Cerebellar nuclear complex (tissue), 1 donor: ENCODE measurements around the gene GUSB.
"Not testable (repeated sequence)": the region's sequence is repeated elsewhere in the genome, so short reads cannot be mapped to it uniquely, and the experiment has no call there.

ENCODE experiments used
- DNase-seq, 2 experiments: peaks; one replicate each; lab custom pipeline; 2025; lab: John Stamatoyannopoulos, UW

The GUSB gene

DNA sequence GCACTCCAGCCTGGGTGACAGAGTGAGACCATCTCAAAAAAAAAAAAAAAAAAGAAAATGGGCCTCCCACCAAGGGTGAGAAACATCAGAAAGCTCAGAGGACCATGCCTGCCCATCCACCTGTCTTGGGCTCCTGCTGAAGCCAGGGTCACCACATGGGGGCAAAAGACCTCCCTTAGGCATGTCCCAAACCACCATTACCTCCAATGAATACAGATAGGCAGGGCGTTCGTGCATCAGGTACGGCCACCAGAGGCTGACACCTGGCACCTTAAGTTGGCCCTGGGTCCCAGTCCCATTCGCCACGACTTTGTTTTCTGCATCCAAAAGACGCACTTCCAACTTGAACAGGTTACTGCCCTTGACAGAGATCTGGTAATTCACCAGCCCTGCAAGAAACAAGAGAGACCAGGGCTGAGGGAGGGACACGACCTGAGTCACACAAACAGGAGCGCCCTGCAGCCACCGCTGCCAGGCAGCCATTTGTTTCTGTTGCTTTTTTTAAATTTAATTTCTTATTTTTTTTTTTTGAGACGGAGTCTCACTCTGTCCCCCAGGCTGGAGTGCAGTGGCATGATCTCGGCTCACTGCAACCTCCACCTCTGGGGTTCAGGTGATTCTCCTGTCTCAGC, 6.1 kb downstream of the GUSB start:
- DNase-seq: no peak

DNA sequence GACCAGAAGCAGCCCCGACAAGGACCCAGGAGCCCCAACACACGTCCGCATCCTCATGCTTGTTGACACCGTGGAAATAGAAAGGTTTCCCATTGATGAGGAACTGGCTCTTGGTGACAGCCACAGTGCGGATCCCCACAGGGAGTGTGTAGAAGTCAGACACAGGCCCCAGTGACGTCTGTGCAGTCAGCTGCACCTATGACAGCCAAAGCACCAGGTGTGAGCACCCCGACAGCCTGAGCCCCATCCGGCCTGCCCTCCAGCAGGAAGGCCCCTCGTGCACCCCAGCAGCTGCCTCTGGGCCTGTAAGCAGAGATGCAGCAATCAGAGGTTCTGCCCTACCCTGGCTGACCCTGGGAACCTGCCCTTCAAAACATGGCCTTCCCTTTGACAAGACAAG, 7.1 kb downstream of the GUSB start:
- no peak for DNase-seq

DNA sequence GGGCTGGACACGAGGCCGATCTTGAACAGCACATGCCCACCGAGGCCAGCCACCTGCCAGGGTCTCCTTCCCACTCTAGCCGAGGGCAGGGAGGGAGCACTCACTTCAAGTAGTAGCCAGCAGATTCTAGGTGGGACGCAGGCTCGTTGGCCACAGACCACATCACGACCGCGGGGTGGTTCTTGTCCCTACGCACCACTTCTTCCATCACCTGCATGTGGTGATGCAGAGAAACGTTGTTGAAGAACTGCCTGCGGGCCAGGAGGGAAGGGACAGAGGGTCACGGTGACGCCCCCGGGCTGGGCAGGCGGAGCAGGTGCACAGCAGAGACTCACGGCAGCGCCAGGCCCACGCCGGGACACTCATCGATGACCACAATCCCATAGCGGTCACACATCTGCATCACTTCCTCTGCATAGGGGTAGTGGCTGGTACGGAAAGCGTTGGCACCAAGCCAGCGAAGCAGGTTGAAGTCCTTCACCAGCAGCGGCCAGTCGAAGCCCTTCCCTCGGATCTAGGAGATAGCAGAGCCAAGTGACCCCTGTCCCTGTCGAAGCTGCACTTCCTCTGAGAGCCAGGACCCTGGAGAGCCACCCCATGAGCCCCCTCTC, 7.7 kb downstream of the GUSB start:
- DNase-seq: no peak

DNA sequence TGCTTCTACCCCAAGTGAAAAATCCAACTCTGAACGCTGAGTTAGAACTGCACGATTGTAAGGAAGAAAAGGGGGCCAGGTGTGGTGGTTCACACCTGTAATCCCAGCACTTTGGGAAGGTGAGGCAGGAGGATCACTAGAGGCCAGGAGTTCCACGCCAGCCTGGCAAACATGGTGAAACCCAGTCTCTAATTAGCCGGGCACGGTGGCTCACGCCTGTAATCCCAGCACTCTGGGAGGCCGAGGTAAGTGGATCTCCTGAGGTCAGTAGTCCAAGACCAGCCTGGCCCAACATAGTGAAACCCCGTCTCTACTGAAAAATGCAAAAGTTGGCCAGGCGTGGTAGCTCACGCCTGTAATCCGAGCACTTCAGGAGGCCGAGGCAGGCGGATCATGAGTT, 9.0 kb downstream of the GUSB start:
- DNase-seq: no peak

DNA sequence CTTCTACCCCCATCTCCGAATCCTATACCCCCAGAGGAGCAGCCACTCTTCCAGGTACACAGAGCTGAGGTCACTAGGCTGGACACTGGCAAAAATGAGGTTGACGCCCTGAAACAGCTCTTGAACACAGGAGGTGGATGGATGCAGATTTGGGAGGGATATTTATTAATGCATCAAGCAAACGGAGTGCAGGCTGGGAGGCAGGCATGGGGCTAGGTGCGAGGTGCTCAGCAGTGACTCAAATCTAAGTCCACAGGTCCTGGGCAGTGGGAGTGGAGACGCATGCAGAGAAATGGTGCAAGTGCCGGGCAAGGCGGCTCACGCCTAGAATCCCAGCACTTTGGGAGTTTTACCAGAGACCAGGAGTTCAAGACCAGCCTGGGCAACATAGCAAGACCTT, 11.0 kb downstream of the GUSB start:
- DNase-seq: no peak

DNA sequence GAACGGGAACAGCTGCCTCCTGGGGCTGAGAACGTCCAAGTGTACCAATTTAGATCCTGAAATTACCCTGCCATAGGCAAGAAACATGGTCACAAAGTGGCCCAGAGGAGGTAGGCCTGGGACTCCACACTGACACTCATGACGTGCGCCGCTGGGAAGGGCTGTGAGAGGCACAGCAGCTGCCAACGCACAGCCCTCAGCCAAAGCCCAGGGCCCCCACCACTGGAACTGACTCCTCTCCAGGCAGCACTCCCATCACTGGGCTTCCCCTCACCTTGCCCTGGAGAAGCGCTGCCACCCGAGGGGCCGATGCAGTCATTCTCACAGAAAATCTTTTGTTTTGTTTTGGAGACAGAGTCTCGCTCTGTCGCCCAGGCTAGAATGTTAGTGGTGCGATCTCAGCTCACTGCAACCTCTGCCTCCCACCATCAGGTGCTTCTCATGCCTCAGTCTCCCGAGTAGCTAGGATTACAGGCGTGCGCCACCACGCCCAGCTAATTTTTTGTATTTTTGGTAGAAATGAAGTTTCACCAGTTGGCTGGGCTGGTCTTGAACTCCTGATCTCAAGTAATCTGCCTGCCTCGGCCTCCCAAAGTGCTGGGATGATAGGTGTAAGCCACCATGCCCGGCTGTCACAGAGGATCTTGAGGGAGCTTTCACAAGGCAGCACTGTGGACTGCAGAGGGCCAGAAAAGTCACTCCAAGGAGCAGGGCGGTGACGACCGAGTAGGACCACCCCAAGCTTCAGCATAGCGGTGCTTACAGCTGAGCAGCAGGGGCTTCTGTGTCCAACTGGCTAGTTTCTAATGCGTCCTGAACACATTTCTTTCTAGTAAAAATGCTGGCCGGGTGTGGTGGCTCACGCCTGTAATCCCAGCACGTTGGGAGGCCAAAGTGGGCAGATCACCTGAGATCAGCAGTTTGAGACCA, 13.5 kb downstream of the GUSB start:
- no peak for DNase-seq

DNA sequence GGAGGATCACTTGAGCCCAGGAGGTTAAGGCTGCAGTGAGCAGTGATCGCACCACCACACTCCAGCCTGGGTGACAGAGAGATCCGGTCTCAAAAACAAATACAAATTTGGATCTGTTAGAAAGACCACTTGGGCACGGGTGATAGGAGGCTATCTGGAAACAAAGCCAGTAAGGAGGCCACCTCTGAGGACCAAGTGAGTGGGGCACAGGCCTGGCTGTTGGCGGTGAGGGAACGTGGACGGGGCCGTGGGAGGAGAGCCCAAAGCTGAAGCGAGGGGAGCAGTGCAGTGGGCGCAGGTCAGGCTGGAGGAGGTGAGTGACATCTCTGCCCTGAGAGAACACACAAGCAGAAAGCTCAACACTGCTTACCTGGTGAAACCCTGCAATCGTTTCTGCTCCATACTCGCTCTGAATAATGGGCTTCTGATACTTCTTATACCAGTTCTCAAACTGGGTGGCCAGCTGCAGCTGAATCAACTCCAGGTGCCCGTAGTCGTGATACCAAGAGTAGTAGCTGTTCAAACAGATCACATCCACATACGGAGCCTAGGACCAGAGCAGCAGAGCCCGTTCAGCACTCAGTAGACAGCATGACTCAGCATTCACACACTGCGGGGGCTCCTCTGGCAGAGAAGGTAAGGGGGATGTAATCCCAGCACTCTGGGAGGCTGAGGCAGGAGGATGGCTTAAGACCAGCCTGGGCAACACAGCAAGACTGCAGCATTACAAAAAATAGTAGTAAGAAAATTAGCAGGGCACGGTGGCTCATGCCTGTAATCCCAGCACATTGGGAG, 14.5 kb downstream of the GUSB start:
- no peak for DNase-seq

DNA sequence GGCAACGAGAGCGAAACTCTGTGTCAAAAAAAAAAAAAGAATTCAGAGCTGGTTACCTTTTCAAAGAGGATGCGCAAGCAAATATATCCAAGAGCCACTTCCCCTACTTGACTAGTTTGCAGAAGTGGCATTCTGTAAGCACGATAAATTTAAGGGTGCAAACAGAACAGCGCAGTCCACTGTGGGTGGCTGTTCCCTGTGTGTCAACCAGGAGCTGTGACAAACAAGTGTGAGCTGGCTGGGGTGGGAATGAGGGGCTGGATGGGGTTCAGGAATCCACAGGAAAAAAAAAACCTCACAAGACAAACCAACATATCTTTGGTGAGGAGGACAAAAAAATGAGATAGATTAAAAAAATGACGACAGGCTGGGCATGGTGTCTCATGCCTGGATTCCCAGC, 15.9 kb downstream of the GUSB start:
- no peak for DNase-seq

DNA sequence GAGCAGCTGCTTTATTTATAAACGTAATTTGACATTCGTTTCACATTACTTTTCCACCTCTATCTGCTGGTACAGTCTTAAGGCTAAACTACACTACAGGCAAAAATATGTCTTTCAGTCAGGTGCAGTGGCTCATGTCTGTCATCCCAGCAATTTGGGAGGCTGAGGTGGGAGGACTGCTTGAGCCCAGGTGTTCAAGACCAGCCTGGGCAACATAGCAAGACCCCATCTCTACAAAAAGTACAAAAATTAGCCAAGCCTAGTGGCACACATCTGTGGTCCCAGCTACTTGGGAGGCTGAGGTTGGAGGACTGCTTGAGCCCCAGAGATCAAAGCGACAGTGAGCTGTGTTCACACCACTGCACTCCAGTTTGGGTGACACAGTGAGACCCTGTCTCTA, 17.3 kb downstream of the GUSB start:
- not testable (repeated sequence) for DNase-seq

DNA sequence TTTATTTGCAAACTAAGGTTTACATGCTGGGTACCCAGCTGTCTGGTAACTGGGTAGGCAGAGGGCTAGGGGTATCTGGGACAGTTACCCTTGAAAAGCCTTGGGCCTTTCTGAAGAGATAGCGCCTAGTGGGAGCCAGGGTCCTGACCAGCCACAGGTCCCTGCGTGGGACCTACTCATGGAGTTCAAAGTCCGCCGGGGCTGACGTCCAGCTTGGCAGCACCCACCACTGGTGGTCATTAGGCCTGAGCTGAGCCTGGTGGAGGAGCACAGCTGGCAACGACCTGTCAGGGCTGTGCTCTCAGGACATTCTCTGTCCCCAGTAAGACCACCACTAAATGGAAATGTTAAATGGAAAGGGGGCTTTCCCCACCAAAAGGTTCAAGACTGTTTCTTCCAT, 20.0 kb downstream of the GUSB start:
- DNase-seq: no peak

DNA sequence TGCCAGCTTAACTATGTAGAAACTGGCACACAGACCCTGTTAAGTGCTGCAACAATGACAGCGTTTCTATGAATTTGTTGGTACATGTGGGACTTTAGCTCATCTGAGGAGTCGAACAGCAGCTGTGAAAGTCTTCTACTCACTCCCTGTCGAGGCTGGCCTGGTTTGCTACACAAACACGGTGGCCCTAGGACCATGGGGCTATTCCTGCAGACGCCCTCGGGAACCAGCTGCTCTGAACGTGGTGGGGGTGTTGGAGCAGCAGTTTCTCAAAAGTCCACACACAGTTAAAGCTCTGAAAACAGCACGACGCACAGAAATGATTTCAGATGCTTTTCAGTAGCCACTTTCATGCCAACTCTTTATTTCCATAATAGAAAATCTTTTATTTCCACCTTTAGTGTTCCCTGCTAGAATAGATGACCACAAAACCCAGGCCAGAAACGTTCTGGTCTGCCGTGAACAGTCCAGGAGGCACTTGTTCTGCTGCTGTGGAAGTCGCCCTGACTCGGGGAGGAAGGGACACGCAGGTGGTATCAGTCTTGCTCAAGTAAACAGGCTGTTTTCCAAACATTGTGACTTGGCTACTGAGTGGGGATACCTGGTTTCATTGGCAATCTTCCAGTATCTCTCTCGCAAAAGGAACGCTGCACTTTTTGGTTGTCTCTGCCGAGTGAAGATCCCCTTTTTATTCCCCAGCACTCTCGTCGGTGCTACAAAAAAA, 21.5 kb downstream of the GUSB start:
- DNase-seq: no peak

DNA sequence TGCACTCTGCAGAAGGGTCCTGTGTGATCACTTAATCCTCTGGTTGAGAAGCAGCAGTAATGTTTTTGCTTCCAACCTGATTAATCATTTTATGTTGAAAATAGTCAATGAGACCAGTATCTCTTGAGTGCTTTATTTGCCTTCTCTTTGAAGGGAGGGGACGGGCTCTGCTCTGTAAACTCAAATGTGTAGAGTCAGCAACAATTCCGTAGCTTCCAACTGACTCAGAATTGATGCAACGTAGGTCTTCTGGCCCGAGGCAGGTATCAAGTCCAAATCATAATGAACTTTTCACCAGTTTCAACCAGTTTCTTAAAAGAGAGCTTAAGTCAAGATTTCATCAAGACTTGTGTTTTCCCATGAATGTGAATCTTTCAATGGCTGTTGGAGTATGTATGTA, 26.3 kb downstream of the GUSB start:
- DNase-seq: no peak

DNA sequence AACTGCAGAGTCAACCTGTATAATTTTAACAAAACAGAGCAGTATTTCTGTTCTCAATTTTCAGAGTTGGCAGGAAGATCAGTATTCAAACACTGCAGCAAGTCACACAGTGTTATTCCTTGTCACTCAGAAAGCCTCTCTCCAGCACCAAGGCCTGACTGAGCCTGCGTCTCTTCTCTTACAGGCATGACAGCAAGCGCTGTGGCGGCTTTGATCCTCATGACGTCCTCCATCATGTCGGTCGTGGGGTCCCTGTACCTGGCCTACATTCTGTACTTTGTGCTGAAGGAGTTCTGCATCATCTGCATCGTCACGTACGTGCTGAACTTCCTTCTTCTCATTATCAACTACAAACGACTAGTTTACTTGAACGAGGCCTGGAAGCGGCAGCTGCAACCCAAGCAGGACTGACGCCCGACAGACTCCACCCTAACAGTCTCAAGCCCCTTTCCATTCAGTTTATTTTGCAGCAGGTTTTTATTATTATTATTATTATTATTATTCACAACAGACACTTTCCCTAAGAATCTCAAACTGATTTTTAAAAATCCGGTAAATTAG, 28.0 kb downstream of the GUSB start:
- DNase-seq: no peak

DNA sequence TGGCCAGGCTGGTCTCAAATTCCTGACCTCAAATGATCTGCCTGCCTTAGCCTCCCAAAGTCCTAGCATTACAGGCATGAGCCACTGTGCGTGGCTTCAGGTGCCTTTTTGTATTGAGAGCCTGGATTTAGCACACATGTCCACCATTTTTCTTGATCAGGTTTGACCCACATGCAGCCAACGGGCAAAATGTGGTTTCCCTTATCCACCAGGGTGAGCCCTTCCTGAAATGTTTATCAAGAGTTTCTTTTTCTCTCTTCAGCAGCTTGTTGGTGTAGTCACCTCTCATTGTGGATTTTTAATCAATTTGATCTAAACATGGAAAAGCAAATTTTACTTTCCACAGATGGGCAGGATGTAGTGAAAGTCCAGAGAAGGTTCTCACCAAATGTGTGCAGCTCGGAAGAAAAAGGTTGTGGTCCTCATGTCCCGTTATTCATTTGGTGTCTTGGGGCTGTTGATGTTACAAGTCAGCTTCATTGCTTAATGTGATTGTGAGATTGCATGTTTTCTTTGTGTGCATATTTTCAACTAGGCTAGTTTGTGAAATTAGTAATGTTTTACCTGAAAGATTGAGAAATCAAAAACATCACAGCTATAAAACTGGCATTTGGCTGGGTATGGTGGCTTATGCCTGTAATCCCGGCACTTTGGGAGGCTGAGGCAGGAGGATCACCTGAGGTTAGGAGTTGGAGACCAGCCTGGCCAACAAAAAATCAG, 28.9 kb downstream of the GUSB start:
- no peak for DNase-seq

DNA sequence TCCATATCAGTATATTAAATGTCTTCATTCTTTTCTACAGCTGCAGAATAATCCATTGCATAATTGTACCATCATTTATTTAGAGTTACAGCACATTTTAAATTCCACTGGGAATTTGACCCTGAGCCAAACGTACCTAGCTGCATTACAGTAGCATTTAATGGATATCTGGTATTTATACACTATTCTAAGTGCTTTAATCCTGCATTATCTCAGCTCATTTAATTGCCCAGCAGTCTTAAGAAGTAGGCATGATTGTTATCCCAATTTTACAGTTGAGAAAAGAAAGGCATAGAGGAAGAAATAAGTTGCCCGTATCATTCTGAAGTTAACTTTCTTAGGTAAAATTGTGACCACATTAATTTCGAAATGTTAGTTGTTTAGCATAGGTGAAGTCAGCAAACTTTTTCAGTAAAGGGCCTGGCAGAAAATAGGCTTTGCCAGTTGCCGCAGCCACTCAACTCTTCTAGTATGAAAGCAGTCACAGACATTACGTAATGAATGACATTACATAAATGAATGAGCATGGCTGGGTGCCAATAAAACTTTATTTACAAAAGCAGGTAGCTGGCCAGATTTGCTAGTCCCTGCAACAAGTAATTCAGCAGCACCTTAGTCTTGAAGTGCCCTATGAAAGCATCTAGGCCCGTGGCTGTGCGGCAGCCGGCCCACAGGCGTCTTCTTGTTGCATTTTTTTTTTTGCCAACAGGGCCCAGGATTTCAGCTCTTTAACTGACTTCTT, 30.0 kb downstream of the GUSB start:
- no peak for DNase-seq

DNA sequence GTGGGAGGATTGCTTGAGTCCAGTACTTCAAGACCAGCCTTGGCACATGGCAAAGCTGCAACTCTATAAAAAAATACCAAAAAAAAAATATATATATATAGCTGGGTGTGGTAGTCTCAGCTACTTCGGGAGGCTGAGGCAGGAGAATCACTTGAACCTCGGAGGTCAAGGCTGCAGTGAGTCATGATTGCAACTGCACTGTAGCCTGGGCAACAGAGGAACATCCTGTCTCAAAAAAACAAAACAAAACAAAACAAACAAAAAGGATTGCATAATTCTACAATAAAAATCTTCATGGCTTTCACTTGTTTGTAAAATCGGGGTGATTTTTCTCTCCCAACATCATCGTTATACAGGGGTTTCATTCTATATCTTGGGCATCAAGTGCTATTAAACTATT, 35.1 kb downstream of the GUSB start:
- DNase-seq: no peak

DNA sequence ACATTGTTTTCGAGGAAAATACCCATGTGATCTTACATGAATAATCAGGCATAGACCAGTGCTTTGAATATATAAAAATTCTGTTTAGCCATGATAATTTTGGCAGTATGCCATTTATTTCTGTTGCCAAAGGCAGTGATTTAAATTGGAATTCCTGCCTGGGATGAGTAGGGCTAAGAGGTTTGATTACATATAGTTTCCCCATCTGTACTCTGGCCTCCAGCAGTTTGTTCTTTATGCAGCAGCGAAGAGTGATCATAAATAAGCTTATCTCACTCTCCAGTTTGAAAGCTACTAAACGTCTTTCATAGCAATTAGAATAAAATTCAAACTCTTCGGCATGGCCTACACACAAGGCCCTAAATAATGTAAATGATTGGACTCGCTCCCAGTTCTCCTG, 36.2 kb downstream of the GUSB start:
- not testable (repeated sequence) for DNase-seq

DNA sequence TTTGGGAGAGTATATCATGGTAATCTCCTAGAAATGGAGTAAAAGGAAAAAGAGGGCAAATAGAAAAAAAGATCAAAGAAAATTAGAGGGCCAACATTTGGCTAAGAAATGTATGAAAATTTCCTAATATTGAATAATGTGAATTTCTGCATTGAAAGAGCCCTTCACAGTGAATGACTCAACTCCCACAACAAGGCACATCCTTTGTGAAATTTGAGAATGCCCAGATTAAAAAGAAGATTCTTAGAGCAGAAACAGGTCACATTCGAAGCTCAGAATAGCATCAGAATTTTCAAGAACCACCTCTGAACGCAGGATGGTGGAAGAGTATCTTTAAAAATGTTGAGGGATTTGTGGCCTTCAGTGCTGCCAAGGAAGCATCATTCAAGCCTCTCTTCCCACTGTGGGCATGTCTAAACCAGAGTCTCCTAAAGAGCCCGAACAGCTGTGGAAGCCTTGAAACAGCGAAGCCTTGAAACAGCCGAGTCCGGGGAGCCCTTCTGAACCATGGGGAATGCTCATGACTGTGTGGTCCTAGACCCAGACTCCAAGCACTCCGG, 43.6 kb downstream of the GUSB start:
- DNase-seq: no peak

DNA sequence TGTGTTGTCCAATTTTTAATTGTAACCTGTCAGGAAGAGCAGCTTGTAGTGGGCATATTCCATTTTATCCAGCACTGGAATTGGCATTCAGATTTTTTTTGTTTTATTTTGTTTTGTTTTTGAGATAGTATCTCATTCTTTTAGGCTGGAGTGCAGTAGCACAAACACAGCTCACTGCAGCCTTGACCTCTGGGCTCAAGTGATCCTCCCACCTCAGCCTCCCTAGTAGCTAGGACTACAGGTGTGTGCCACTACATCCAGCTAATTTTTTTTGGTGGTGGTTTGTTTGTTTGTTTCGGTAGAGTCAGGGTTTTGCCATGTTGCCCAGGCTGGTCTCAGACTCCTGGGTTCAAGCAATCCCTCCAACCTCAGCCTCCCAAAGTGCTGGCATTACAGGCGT, 44.7 kb downstream of the GUSB start:
- DNase-seq: no peak

DNA sequence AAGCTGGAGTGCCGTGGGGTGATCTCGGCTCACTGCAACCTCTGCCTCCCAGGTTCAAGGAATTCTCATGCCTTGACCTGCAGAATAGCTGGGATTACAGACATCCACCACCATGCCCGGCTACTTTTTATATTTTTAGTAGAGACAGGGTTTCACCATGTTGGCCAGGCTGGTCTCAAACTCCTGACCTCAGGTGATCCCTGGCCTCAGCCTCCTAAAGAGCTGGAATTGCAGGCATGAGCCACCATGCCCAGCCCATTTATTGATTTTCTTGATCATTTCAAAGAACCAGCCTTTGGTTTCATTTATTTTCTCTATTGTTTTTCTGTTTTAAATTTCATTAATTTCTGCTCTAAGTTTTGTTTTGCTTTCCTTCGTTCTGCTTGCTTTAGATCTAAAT, 50.3 kb downstream of the GUSB start:
- DNase-seq: no peak
